OCI-LY1 (cell line): ENCODE measurements around the gene ALOX15B.

ENCODE experiments used
- CTCF ChIP-seq: fragments of 200-600 bp; sonication (generic), shearing (Covaris generic); IDR thresholded peaks from 2 replicates; pipeline ENCODE4 v1.5.1; 2017; ENCODE audit warnings: mild to moderate bottlenecking, antibody characterized with exemption, low read length, moderate library complexity, mixed read lengths
- EZH2 ChIP-seq: fragments of 200-600 bp; sonication (generic), shearing (Covaris generic); IDR thresholded peaks from 2 replicates; pipeline ENCODE4 v1.8.0; 2017; ENCODE audit warnings: borderline replicate concordance, mixed run types, mild to moderate bottlenecking, antibody characterized with exemption, low read length, moderate library complexity, mixed read lengths

DNA sequence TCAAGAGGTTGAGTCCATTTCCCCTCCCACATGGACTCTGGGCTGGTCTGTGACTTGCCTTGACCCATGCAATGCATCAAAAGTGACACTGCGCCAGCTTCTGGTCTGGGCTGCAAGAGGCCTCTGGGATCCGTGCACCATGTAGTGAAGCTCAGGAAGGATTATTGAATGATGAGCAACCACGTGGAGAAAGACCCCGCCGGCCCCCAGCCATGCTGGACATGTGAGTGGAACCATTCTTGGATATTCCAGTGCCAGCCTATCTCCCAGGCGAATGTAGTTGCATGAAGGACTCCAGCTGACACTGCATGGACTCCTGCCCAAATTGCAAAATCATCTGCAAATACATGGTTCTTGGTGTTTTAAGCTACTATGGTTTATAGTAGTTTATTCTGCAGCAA, 7.6 kb upstream of the ALOX15B start:
- TF ChIP-seq CTCF, result no peak
- TF ChIP-seq EZH2, result no peak
